Breast epithelium (tissue), 3 donors: ENCODE measurements around the gene MAP1A.

ENCODE experiments used
- CTCF ChIP-seq, 3 donors: fragments of 450-650 bp; IDR thresholded peaks; one replicate each; pipeline ENCODE4 v1.5.1; 2016 to 2017; ENCODE audit warnings: antibody characterized with exemption in 3 of 3, mild to moderate bottlenecking in 3 of 3, moderate library complexity in 3 of 3
- POLR2A ChIP-seq: fragments of 450-650 bp; IDR thresholded peaks from one replicate; pipeline ENCODE4 v1.6.1; 2016; ENCODE audit warnings: antibody characterized with exemption, mild to moderate bottlenecking, moderate library complexity
- POLR2AphosphoS5 ChIP-seq, 3 donors: sonication (generic); formaldehyde crosslinking; IDR thresholded peaks; one replicate each; pipeline ENCODE4 v1.6.1; 2017; ENCODE audit warnings: antibody characterized with exemption in 3 of 3

- TF ChIP-seq CTCF (IDR thresholded peaks at IDR 0.05) (no peak), POLR2A (no peak), POLR2AphosphoS5 (IDR thresholded peaks at IDR 0.05) (no peak)
Measured at GRCh38 chr15:43516801-43517353, 531 bp upstream of the MAP1A start.
